MM.1S (cell line): Measurements from ENCODE around the gene CPN2.

Experiments used
- DNase-seq: peaks from one replicate; pipeline ENCODE4 v3.0.0-alpha.2; 2015
- H2AFZ ChIP-seq: fragments of 300-600 bp; sonication (generic); 2 replicates; pipeline ENCODE4 v1.6.0; 2016; ENCODE audit warnings: antibody characterized with exemption, low read length
- H3F3A ChIP-seq: fragments of 300-600 bp; sonication (generic); 2 replicates; pipeline ENCODE4 v1.6.1; 2016; ENCODE audit warnings: mild to moderate bottlenecking, antibody characterized with exemption, low read length, moderate library complexity, mixed read lengths; ENCODE audit not compliant: insufficient read depth
- H3K27ac ChIP-seq: fragments of 300-600 bp; sonication (generic); 2 replicates; pipeline ENCODE4 v1.5.1; 2016; ENCODE audit warnings: mild to moderate bottlenecking, low read length
- H3K27me3 ChIP-seq: fragments of 300-600 bp; sonication (generic); replicated peaks from 2 replicates; pipeline ENCODE4 v1.6.0; 2016; ENCODE audit warnings: low read length; ENCODE audit not compliant: insufficient read depth
- H3K36me3 ChIP-seq: fragments of 300-600 bp; sonication (generic); replicated peaks from 2 replicates; pipeline ENCODE4 v1.6.1; 2016; ENCODE audit warnings: mild to moderate bottlenecking, low read length, mixed read lengths; ENCODE audit not compliant: insufficient read depth
- H3K4me1 ChIP-seq: fragments of 300-600 bp; sonication (generic); 2 replicates; pipeline ENCODE4 v1.6.1; 2016; ENCODE audit warnings: low read length, mixed read lengths
- H3K4me2 ChIP-seq: fragments of 300-600 bp; sonication (generic); 2 replicates; pipeline ENCODE4 v1.6.0; 2016; ENCODE audit warnings: low read depth, low read length
- H3K4me3 ChIP-seq: fragments of 300-600 bp; sonication (generic); 2 replicates; pipeline ENCODE4 v1.5.1; 2016; ENCODE audit warnings: low read length, mixed read lengths
- H3K79me2 ChIP-seq: fragments of 300-600 bp; sonication (generic); 2 replicates; pipeline ENCODE4 v1.6.1; 2016; ENCODE audit warnings: mixed run types, low read length, mixed read lengths
- H3K9ac ChIP-seq: fragments of 300-600 bp; sonication (generic); 2 replicates; pipeline ENCODE4 v1.6.1; 2016; ENCODE audit warnings: low read length, mixed read lengths
- H3K9me2 ChIP-seq: fragments of 300-600 bp; sonication (generic); replicated peaks from 2 replicates; pipeline ENCODE4 v1.6.1; 2016; ENCODE audit warnings: mild to moderate bottlenecking, low read length, mixed read lengths; ENCODE audit not compliant: insufficient read depth
- H3K9me3 ChIP-seq: fragments of 300-600 bp; sonication (generic); replicated peaks from 2 replicates; pipeline ENCODE4 v1.6.1; 2016; ENCODE audit warnings: mild to moderate bottlenecking, low read length, mixed read lengths; ENCODE audit not compliant: insufficient read depth
- H4K20me1 ChIP-seq: fragments of 300-600 bp; sonication (generic); 2 replicates; pipeline ENCODE4 v1.6.1; 2016; ENCODE audit warnings: mild to moderate bottlenecking, low read length, moderate library complexity, mixed read lengths; ENCODE audit not compliant: insufficient read depth
- EZH2 ChIP-seq: fragments of 300-600 bp; sonication (generic); optimal IDR thresholded peaks from 2 replicates; pipeline ENCODE3; 2017; ENCODE audit warnings: low read depth, mild to moderate bottlenecking, antibody characterized with exemption, low read length, mixed read lengths
- EZH2phosphoT487 ChIP-seq: fragments of 300-600 bp; sonication (generic); IDR thresholded peaks from 2 replicates; pipeline ENCODE4 v1.6.1; 2018; ENCODE audit warnings: antibody characterized with exemption, low read length
- TF ChIP-seq, protein P1 (sequence below): fragments of 300-600 bp; sonication (generic); IDR thresholded peaks from 2 replicates; pipeline ENCODE4 v1.5.1; 2016; ENCODE audit warnings: antibody characterized with exemption, low read length, mixed read lengths

The CPN2 gene

GRCh38 chr3:194375473-194376240 lies 24.5 kb upstream of the CPN2 start:
- H3K4me1 ChIP-seq: no peaks in the 10 kb centered on the region
- DNase-seq: no peak
- no peaks in the 10 kb centered on the region for H3K36me3 ChIP-seq
- H2AFZ ChIP-seq: no peak overlapping the region
- no peak for TF ChIP-seq EZH2phosphoT487
- TF ChIP-seq, protein P1, sequence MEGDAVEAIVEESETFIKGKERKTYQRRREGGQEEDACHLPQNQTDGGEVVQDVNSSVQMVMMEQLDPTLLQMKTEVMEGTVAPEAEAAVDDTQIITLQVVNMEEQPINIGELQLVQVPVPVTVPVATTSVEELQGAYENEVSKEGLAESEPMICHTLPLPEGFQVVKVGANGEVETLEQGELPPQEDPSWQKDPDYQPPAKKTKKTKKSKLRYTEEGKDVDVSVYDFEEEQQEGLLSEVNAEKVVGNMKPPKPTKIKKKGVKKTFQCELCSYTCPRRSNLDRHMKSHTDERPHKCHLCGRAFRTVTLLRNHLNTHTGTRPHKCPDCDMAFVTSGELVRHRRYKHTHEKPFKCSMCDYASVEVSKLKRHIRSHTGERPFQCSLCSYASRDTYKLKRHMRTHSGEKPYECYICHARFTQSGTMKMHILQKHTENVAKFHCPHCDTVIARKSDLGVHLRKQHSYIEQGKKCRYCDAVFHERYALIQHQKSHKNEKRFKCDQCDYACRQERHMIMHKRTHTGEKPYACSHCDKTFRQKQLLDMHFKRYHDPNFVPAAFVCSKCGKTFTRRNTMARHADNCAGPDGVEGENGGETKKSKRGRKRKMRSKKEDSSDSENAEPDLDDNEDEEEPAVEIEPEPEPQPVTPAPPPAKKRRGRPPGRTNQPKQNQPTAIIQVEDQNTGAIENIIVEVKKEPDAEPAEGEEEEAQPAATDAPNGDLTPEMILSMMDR: no peak
- TF ChIP-seq EZH2: no peak
- H3K9me3 ChIP-seq: no peaks in the 10 kb centered on the region
- peaks cover 9% of the 10 kb centered on the region for H3K27me3 ChIP-seq
- H3K4me3 ChIP-seq: no peak overlapping the region
- H3K9me2 ChIP-seq: no peaks in the 10 kb centered on the region
- no peaks in the 10 kb centered on the region for H4K20me1 ChIP-seq
- H3K27ac ChIP-seq: no peak overlapping the region
- H3K9ac ChIP-seq: no peak overlapping the region
- H3K4me2 ChIP-seq: no peak overlapping the region
- no peaks in the 10 kb centered on the region for H3F3A ChIP-seq
- no peaks in the 10 kb centered on the region for H3K79me2 ChIP-seq

DNA sequence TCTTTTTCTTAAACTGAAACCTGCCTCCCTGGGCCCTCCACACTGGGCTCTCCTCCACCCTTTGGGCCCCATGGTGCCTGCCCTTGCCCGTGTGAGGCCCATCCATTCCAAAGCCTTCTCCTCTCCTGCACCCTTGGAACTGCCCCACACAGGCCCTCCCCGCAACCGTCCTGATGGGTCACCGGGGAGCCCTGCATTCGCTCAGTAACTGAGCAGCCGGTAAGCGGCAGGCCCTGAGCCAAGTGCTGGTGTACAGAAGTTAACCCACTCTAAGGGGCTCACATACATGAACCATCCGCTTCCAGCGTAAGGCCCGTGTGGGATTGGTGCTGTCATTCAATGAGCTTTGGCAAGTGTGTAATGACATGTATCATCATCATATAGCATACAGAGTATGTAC lies 23.8 kb upstream of the CPN2 start:
- H3K79me2 ChIP-seq: no peaks in the 10 kb centered on the region
- H4K20me1 ChIP-seq: no peaks in the 10 kb centered on the region
- no peak for DNase-seq
- H3K27ac ChIP-seq: no peak overlapping the region
- no peak overlapping the region for H2AFZ ChIP-seq
- peaks cover 9% of the 10 kb centered on the region; the same call in 1 of the 2 replicates for H3K27me3 ChIP-seq
- no peak overlapping the region for H3K4me2 ChIP-seq
- H3F3A ChIP-seq: no peaks in the 10 kb centered on the region
- H3K9me2 ChIP-seq: no peaks in the 10 kb centered on the region
- H3K9me3 ChIP-seq: no peaks in the 10 kb centered on the region
- TF ChIP-seq EZH2: no peak
- TF ChIP-seq, protein P1: no peak
- no peak for TF ChIP-seq EZH2phosphoT487
- H3K4me1 ChIP-seq: no peaks in the 10 kb centered on the region
- H3K9ac ChIP-seq: no peak overlapping the region
- H3K36me3 ChIP-seq: no peaks in the 10 kb centered on the region
- H3K4me3 ChIP-seq: no peak overlapping the region

GRCh38 chr3:194373899-194374298 lies 22.8 kb upstream of the CPN2 start:
- TF ChIP-seq EZH2phosphoT487 (no peak), EZH2 (no peak)
- TF ChIP-seq, protein P1: no peak
- no peaks in the 10 kb centered on the region for H3F3A ChIP-seq
- H2AFZ ChIP-seq: 0 out of 2 replicates have a peak overlapping the region, but pooled peaks have one; percentile 24
- H3K4me3 ChIP-seq: no peak overlapping the region
- H3K9me3 ChIP-seq: no peaks in the 10 kb centered on the region
- H3K79me2 ChIP-seq: no peaks in the 10 kb centered on the region
- no peak overlapping the region for H3K4me2 ChIP-seq
- no peaks in the 10 kb centered on the region for H3K36me3 ChIP-seq
- H3K4me1 ChIP-seq: no peaks in the 10 kb centered on the region
- DNase-seq: no peak
- H4K20me1 ChIP-seq: no peaks in the 10 kb centered on the region
- peaks cover 17% of the 10 kb centered on the region for H3K27me3 ChIP-seq
- H3K9ac ChIP-seq: no peak overlapping the region
- no peak overlapping the region for H3K27ac ChIP-seq
- no peaks in the 10 kb centered on the region for H3K9me2 ChIP-seq
